CD4-positive, alpha-beta T cell (primary cell): ENCODE results near the gene AREG. TPM values are rescaled to one million over a fixed set of nuclear protein-coding genes. Genes with fewer than 3 reads are reported as not detected.

ENCODE experiments used
- ATAC-seq: fragments of 200-7000 bp; cut with Tn5 transposase; one replicate; pipeline ENCODE4 v1.10.0; 2022; ENCODE audit warnings: mild to moderate bottlenecking; ENCODE audit not compliant: poor library complexity
- CTCF ChIA-PET: fragments of 350-600 bp; sonication (Branson Sonifier 250); formaldehyde crosslinking; loops from one replicate; lab custom pipeline; 2021; ENCODE audit warnings: antibody characterized with exemption, inconsistent platforms; lab: Charles Lee
- POLR2A ChIA-PET: fragments of 350-600 bp; sonication (Branson Sonifier 250); formaldehyde crosslinking; loops from one replicate; lab custom pipeline; 2021; ENCODE audit warnings: antibody characterized with exemption, inconsistent platforms; lab: Charles Lee
- DNase-seq, 14 experiments: peaks; one replicate each; pipeline ENCODE4 v3.0.0-alpha.2; 2013 to 2020; ENCODE audit warnings: mixed read lengths in 2 of 14
- H3K27ac ChIP-seq, 2 donors: one replicate each; pipeline versions ENCODE4 v1.5.1 to v1.7.0; 2013; ENCODE audit warnings: low read length in 2 of 2, low read depth in 1 of 2, mild to moderate bottlenecking in 1 of 2
- H3K27me3 ChIP-seq, 2 experiments: 1 replicate in 1 of 2; 2 replicates in 1 of 2; pipeline versions ENCODE4 v1.6.1 to v1.7.0; 2013; ENCODE audit warnings: low read length in 2 of 2, control low read depth in 1 of 2, mild to moderate bottlenecking in 1 of 2, moderate library complexity in 1 of 2; ENCODE audit not compliant: insufficient read depth in 2 of 2, control insufficient read depth in 1 of 2
- H3K36me3 ChIP-seq: one replicate; pipeline ENCODE4 v1.6.1; 2013; ENCODE audit warnings: low read length, control low read depth; ENCODE audit not compliant: insufficient read depth
- H3K4me1 ChIP-seq: one replicate; pipeline ENCODE4 v1.6.1; 2013; ENCODE audit warnings: low read length, control low read depth; ENCODE audit not compliant: insufficient read depth
- H3K4me3 ChIP-seq: one replicate; pipeline ENCODE4 v1.5.1; 2013; ENCODE audit warnings: mild to moderate bottlenecking, low read length, moderate library complexity
- H3K9me3 ChIP-seq, 2 experiments: 1 replicate in 1 of 2; 2 replicates in 1 of 2; pipeline versions ENCODE4 v1.6.1 to v1.7.0; 2013; ENCODE audit warnings: low read length in 2 of 2, mild to moderate bottlenecking in 2 of 2, control low read depth in 1 of 2, moderate library complexity in 1 of 2; ENCODE audit not compliant: control insufficient read depth in 1 of 2, insufficient read depth in 1 of 2
- H3K27ac Mint-ChIP-seq: one replicate; pipeline ENCODE4 v1.8.0; 2020; ENCODE audit warnings: mixed read lengths
- H3K27me3 Mint-ChIP-seq: one replicate; pipeline ENCODE4 v1.8.0; 2021; ENCODE audit warnings: mixed read lengths
- H3K36me3 Mint-ChIP-seq: one replicate; pipeline ENCODE4 v1.8.0; 2021; ENCODE audit warnings: low read depth, mixed read lengths
- H3K4me1 Mint-ChIP-seq: one replicate; pipeline ENCODE4 v1.8.0; 2021; ENCODE audit warnings: low read depth, mixed read lengths
- H3K4me3 Mint-ChIP-seq: one replicate; pipeline ENCODE4 v1.8.0; 2020; ENCODE audit warnings: mild to moderate bottlenecking, mixed read lengths
- H3K9me3 Mint-ChIP-seq: one replicate; pipeline ENCODE4 v1.8.0; 2020; ENCODE audit warnings: mixed read lengths
- CTCF ChIP-seq: fragments of 200-600 bp; IDR thresholded peaks from one replicate; pipeline ENCODE4 v1.8.0; 2022; ENCODE audit warnings: antibody characterized with exemption, mild to moderate bottlenecking
- intact Hi-C, 2 experiments: fragments of 100-400 bp; cut with DNase I in 1 of 2; cut with micrococcal nuclease in 1 of 2; formaldehyde crosslinking; loops; one replicate each; pipeline versions ENCODE4 v1.15.1 to v1.9.0; 2023 to 2025; cut with DNase I, micrococcal nuclease
- total RNA-seq, 174 experiments: library from RNA in 2 of 174; stranded (reverse) in 2 of 174; gene quantifications; one replicate each; pipeline ENCODE4 v1.2.3 and lab custom pipeline; 2021 to 2026

AREG gene
- total RNA-seq, 2 experiments from 2014 or later, result 57.9 to 63.8 TPM

GRCh38 chr4:74433043-74433442, 11.9 kb upstream of the AREG start:
- no peak for TF ChIP-seq CTCF
- H3K9me3 Mint-ChIP-seq, result no peaks in the 10 kb centered on the region
- no peak overlapping the region for H3K27ac Mint-ChIP-seq
- Histone ChIP-seq H3K4me1 (no peaks in the 10 kb centered on the region), H3K27ac (no peak overlapping the region), H3K4me3 (no peak overlapping the region), H3K36me3 (no peaks in the 10 kb centered on the region), H3K9me3 (no peaks in the 10 kb centered on the region), H3K27me3 (no peaks in the 10 kb centered on the region)
- H3K4me1 Mint-ChIP-seq, result no peaks in the 10 kb centered on the region
- no peaks in the 10 kb centered on the region for H3K36me3 Mint-ChIP-seq
- ChIA-PET POLR2A (interaction anchor here (0.7 kb wide), 1 partner anchor 12 kb away, joined by 3 read pairs; no protein-coding TSS in a partner anchor), CTCF (no interaction called here)
- ATAC-seq (no peak), DNase-seq (no peak)
- no peaks in the 10 kb centered on the region for H3K27me3 Mint-ChIP-seq
- intact Hi-C loops, result no loop called here
- no peak overlapping the region for H3K4me3 Mint-ChIP-seq

DNA sequence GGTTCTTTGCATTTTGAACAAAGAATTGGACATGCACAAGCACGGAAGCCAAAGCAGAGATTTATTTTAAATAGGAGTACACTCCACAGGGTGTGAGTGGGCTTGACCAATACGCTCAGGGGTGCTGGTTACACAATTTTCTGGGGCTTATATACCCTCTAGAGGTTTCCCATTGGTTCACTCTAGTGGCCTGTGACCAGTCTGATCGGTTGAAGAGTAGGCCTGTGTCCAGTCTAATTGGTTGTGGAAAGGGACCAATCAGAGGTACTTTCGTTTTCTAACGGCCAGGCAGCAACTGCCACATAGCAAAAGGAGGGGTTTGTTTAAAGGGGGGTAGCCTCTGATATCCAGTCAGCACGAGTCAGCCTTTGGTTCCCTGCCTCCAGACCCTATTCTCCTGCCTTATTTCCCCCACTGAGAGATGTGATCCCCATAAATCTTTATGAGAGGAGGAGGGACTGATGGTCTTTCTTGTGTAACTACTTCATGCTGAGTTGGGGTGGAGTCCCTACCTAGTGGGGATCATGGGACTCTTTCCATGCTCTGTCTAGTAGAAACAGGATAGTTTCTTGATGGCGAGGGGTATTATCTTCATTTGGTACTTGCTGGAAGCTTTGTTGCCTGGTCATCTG, 11.3 kb upstream of the AREG start:
- no peaks in the 10 kb centered on the region for H3K36me3 ChIP-seq
- Mint-ChIP-seq H3K27ac (no peak overlapping the region), H3K9me3 (no peaks in the 10 kb centered on the region), H3K36me3 (no peaks in the 10 kb centered on the region), H3K27me3 (no peaks in the 10 kb centered on the region), H3K4me3 (no peak overlapping the region), H3K4me1 (no peaks in the 10 kb centered on the region)
- ATAC-seq, result no peak
- H3K4me3 ChIP-seq, result no peak overlapping the region
- POLR2A ChIA-PET, result no interaction called here
- intact Hi-C loops, result no loop called here
- TF ChIP-seq CTCF, result no peak
- CTCF ChIA-PET, result no interaction called here
- no peak overlapping the region for H3K27ac ChIP-seq
- no peaks in the 10 kb centered on the region for H3K27me3 ChIP-seq
- no peaks in the 10 kb centered on the region for H3K9me3 ChIP-seq
- no peak for DNase-seq
- H3K4me1 ChIP-seq, result no peaks in the 10 kb centered on the region

DNA sequence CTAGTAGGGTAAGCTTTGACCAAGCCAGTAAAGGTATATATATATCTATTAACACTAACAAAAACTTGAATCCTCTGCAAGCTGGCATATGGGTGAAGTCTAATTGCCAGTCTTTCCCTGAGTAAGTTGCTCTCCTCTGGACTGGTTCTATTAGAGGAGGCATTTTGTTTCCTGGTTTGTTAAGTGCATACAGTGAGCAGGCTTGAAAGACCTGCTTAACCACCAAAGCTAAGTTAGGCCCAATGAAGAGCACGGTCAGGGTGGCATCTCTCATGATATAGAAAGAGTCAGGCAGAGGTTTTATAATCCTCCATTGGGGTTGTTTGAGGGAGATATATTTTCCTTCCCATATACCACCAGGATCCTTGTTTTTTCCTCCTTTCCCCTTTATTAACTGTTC, 9.6 kb upstream of the AREG start:
- Mint-ChIP-seq H3K4me1 (no peaks in the 10 kb centered on the region), H3K36me3 (no peaks in the 10 kb centered on the region), H3K27me3 (no peaks in the 10 kb centered on the region), H3K4me3 (no peak overlapping the region), H3K9me3 (no peaks in the 10 kb centered on the region), H3K27ac (no peak overlapping the region)
- POLR2A ChIA-PET, result no interaction called here
- H3K36me3 ChIP-seq, result no peaks in the 10 kb centered on the region
- intact Hi-C loops, result no loop called here
- ATAC-seq (no peak), DNase-seq (no peak)
- no peak overlapping the region for H3K4me3 ChIP-seq
- H3K9me3 ChIP-seq, result no peaks in the 10 kb centered on the region
- CTCF ChIA-PET, result no interaction called here
- no peaks in the 10 kb centered on the region for H3K4me1 ChIP-seq
- TF ChIP-seq CTCF, result no peak
- H3K27me3 ChIP-seq, result no peaks in the 10 kb centered on the region
- H3K27ac ChIP-seq, result no peak overlapping the region
